ENCODE measurements around the gene MLLT10. TPM values are rescaled to one million over a fixed set of nuclear protein-coding genes. Genes with fewer than 3 reads are reported as not detected.

The MLLT10 gene
- total and polyA plus RNA-seq, 2 of the 8 experiments (the other 6 are each of a cell fraction or from before 2014, with no cell fraction given) = 53.1 to 62.1 TPM

GRCh38 chr10:21749788-21750187 is 215.8 kb downstream of the MLLT10 start:
- Histone ChIP-seq H3K79me2 (ENCODE audit: control insufficient read depth in 1 of 2, insufficient read depth in 2 of 2, low read length in 2 of 2) (no peaks in the 10 kb centered on the region), H3K79me1 (ENCODE audit: low read depth, low read length) (no peaks in the 10 kb centered on the region), H2BK5ac (ENCODE audit: low read depth, low read length) (peak overlapping the region; percentile 99; the same call in 1 of the 2 replicates), H2BK20ac (ENCODE audit: low read length) (peak overlapping the region; percentile 99; the same call in 1 of the 2 replicates), H3K23me2 (ENCODE audit: low read depth, low read length) (peaks cover 3% of the 10 kb centered on the region; the same call in 1 of the 2 replicates), H2BK12ac (ENCODE audit: low read depth, low read length) (peak overlapping the region; percentile 100), H3K56ac (replicated peaks; ENCODE audit: insufficient read length, low read depth, low read length) (peak overlapping the region; percentile 54), H4K8ac (ENCODE audit: extremely low read depth, insufficient read depth, low read length) (no peak overlapping the region), H4K20me1 (replicated peaks in 1 of 2; ENCODE audit: control insufficient read depth in 1 of 2, insufficient read depth in 2 of 2, low read length in 2 of 2) (no peaks in the 10 kb centered on the region), H3K4me3 (ENCODE audit: extremely low read depth in 1 of 4, insufficient read depth in 2 of 4, low read depth in 3 of 4, low read length in 4 of 4) (0 out of 8 replicates have a peak overlapping the region, but pooled peaks of 1 of the 4 experiments have one; percentile 3), H3K9me3 (ENCODE audit: insufficient read depth in 2 of 2, low read depth in 1 of 2, low read length in 1 of 2) (no peaks in the 10 kb centered on the region), H2AK5ac (ENCODE audit: low read depth, low read length) (0 out of 2 replicates have a peak overlapping the region, but pooled peaks have one; percentile 45), H2BK120ac (replicated peaks; ENCODE audit: low read depth, low read length) (peak overlapping the region; percentile 87), H2AFZ (ENCODE audit: low read length) (no peak overlapping the region), H4K5ac (ENCODE audit: insufficient read length, low read depth, low read length) (no peak overlapping the region), H3K27ac (ENCODE audit: low read depth, low read length) (peak overlapping the region; percentile 65; the same call in 1 of the 2 replicates), H3K36me3 (ENCODE audit: control insufficient read depth in 2 of 4, insufficient read depth in 4 of 4, low read length in 3 of 4) (peaks cover 0 to 6% (median 0%) of the 10 kb centered on the region in 4 experiments; a peak in 2 of 8 replicates), H3K4me2 (ENCODE audit: insufficient read depth in 1 of 2, low read depth in 2 of 2, low read length in 2 of 2) (no peak overlapping the region), H2BK15ac (ENCODE audit: low read length) (no peak overlapping the region), H3K9ac (replicated peaks in 1 of 4; ENCODE audit: extremely low read depth in 1 of 4, low read depth in 3 of 4, low read length in 3 of 4) (no peak overlapping the region), H3K4me1 (replicated peaks in 1 of 4; ENCODE audit: control insufficient read depth in 3 of 4, insufficient read depth in 4 of 4, low read length in 3 of 4) (peaks cover 13 to 44% (median 33%) of the 10 kb centered on the region in 4 experiments), H3K23ac (ENCODE audit: insufficient read length) (no peak overlapping the region), H3K18ac (ENCODE audit: extremely low read depth, low read length) (no peak overlapping the region; the same call in 1 of the 2 replicates), H4K91ac (replicated peaks; ENCODE audit: insufficient read length, low read length) (peak overlapping the region; percentile 99), H3K14ac (ENCODE audit: insufficient read length) (no peak overlapping the region), H3K4ac (replicated peaks; ENCODE audit: insufficient read length, low read depth, low read length) (no peak overlapping the region), H3K27me3 (replicated peaks in 1 of 4; ENCODE audit: control insufficient read depth in 3 of 4, extremely low read depth in 1 of 4, insufficient read depth in 3 of 4, low read length in 3 of 4) (no peaks in the 10 kb centered on the region)
- no peak for DNase-seq (ENCODE audit: low read depth in 1 of 2, low spot score in 2 of 2)
- WGBS, 2 experiments (ENCODE audit: extremely low coverage in 1 of 2, insufficient coverage in 1 of 2, insufficient read length in 1 of 2, insufficient replicate concordance in 2 of 2, low coverage in 1 of 2, low lambda C conversion rate in 2 of 2, missing lambda C conversion rate in 1 of 2) = 74% methylated on average over 3 of the region's 3 CpGs; no CpG with 5 or more reads in 1 of the 2 experiments
- ChIA-PET CTCF (ENCODE audit: partially characterized antibody) (interaction anchor here (0.6 to 3.6 kb wide), 2 partner anchors 18 to 42 kb away, joined by 3 to 16 read pairs; no protein-coding TSS in a partner anchor), POLR2A (ENCODE audit: partially characterized antibody) (interaction anchor here (0.7 to 3.1 kb wide), 5 partner anchors 8 to 241 kb away, joined by 4 to 11 read pairs (median 10); no protein-coding TSS in a partner anchor)
- FAIRE-seq = no peak
- no peak for TF ChIP-seq SP2 (IDR thresholded peaks at IDR 0.05; ENCODE audit: low read length)
- no peak for TF ChIP-seq CTCF (IDR thresholded peaks at IDR 0.05; ENCODE audit: control extremely low read depth in 1 of 3, insufficient read depth in 1 of 3, low read depth in 1 of 3, low read length in 3 of 3)
- TF ChIP-seq ASH2L (IDR thresholded peaks at IDR 0.05; ENCODE audit: low read length) = no peak
- TF ChIP-seq, protein P1, sequence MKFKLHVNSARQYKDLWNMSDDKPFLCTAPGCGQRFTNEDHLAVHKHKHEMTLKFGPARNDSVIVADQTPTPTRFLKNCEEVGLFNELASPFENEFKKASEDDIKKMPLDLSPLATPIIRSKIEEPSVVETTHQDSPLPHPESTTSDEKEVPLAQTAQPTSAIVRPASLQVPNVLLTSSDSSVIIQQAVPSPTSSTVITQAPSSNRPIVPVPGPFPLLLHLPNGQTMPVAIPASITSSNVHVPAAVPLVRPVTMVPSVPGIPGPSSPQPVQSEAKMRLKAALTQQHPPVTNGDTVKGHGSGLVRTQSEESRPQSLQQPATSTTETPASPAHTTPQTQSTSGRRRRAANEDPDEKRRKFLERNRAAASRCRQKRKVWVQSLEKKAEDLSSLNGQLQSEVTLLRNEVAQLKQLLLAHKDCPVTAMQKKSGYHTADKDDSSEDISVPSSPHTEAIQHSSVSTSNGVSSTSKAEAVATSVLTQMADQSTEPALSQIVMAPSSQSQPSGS (IDR thresholded peaks at IDR 0.05; ENCODE audit: low read length) = no peak
- TF ChIP-seq TAF1 (IDR thresholded peaks at IDR 0.05; ENCODE audit: low read depth, low read length) = no peak
- TF ChIP-seq JUND (IDR thresholded peaks at IDR 0.05; ENCODE audit: low read length) = no peak
- no peak for TF ChIP-seq CBX5 (IDR thresholded peaks at IDR 0.05; ENCODE audit: low read depth, low read length)
- no peak for TF ChIP-seq TBP (IDR thresholded peaks at IDR 0.05; ENCODE audit: low read depth, low read length)
- TF ChIP-seq TCF12 (IDR thresholded peaks at IDR 0.05; ENCODE audit: low read depth, low read length) = no peak
